Skin epidermis (tissue), 12 donors: ENCODE measurements around the gene PCDH15.
"Not testable (repeated sequence)": the region's sequence is repeated elsewhere in the genome, so short reads cannot be mapped to it uniquely, and the experiment has no call there.

Experiments used
- H3K27ac ChIP-seq, 21 experiments: fragments of 200-600 bp; sonication (generic) in 11 of 21; one replicate each; pipeline ENCODE4 v1.5.0; 2020; ENCODE audit warnings: mild to moderate bottlenecking in 3 of 21, inconsistent platforms in 2 of 21, moderate library complexity in 2 of 21
- H3K4me3 ChIP-seq, 7 experiments: fragments of 200-600 bp; sonication (generic) in 2 of 7; one replicate each; pipeline ENCODE4 v1.5.0; 2020; ENCODE audit warnings: inconsistent platforms in 2 of 7, mild to moderate bottlenecking in 2 of 7, moderate library complexity in 1 of 7

PCDH15 gene

GRCh38 chr10:54585572-54585971 lies 215.5 kb downstream of the PCDH15 start:
- no peak overlapping the region for H3K4me3 ChIP-seq
- no peak overlapping the region for H3K27ac ChIP-seq

- Histone ChIP-seq H3K4me3 (no peak overlapping the region), H3K27ac (no peak overlapping the region)
Measured at GRCh38 chr10:54577682-54578081, 223.3 kb downstream of the PCDH15 start.

GRCh38 chr10:54576541-54576940 lies 224.5 kb downstream of the PCDH15 start:
- no peak overlapping the region for H3K4me3 ChIP-seq
- no peak overlapping the region for H3K27ac ChIP-seq

GRCh38 chr10:54559498-54559897 lies 241.5 kb downstream of the PCDH15 start:
- Histone ChIP-seq H3K4me3 (no peak overlapping the region), H3K27ac (no peak overlapping the region)

GRCh38 chr10:54554028-54554427 lies 247.0 kb downstream of the PCDH15 start:
- Histone ChIP-seq H3K4me3 (no peak overlapping the region), H3K27ac (no peak overlapping the region)

GRCh38 chr10:54550016-54550415 lies 251.0 kb downstream of the PCDH15 start:
- Histone ChIP-seq H3K27ac (no peak overlapping the region), H3K4me3 (no peak overlapping the region)

- no peak overlapping the region for H3K27ac ChIP-seq
Measured at GRCh38 chr10:54531296-54531695, 269.7 kb downstream of the PCDH15 start.

GRCh38 chr10:54530299-54530698 lies 270.7 kb downstream of the PCDH15 start:
- Histone ChIP-seq H3K4me3 (no peak overlapping the region), H3K27ac (no peak overlapping the region)

More at GRCh38 chr10:54531296-54531695, 269.7 kb downstream of the PCDH15 start:
- H3K4me3 ChIP-seq, result no peak overlapping the region

- H3K4me3 ChIP-seq, result no peak overlapping the region
- no peak overlapping the region for H3K27ac ChIP-seq
Measured at GRCh38 chr10:54525816-54526215, 275.2 kb downstream of the PCDH15 start.

GRCh38 chr10:54515244-54515643 lies 285.8 kb downstream of the PCDH15 start:
- H3K4me3 ChIP-seq, H3K27ac ChIP-seq: not testable (repeated sequence)

- Histone ChIP-seq H3K27ac (no peak overlapping the region), H3K4me3 (no peak overlapping the region)
Measured at GRCh38 chr10:54503863-54504262, 297.2 kb downstream of the PCDH15 start.

- H3K27ac ChIP-seq, result no peak overlapping the region
Measured at GRCh38 chr10:54501929-54502328, 299.1 kb downstream of the PCDH15 start.

GRCh38 chr10:54496852-54497251 lies 304.2 kb downstream of the PCDH15 start:
- H3K27ac ChIP-seq, result no peak overlapping the region
- H3K4me3 ChIP-seq, result no peak overlapping the region

More at GRCh38 chr10:54501929-54502328, 299.1 kb downstream of the PCDH15 start:
- H3K4me3 ChIP-seq, result no peak overlapping the region

GRCh38 chr10:54487743-54488142 lies 313.3 kb downstream of the PCDH15 start:
- Histone ChIP-seq H3K4me3 (no peak overlapping the region), H3K27ac (no peak overlapping the region)

- Histone ChIP-seq H3K27ac (no peak overlapping the region), H3K4me3 (no peak overlapping the region)
Measured at GRCh38 chr10:54485971-54486370, 315.1 kb downstream of the PCDH15 start.

GRCh38 chr10:54484186-54484585 lies 316.8 kb downstream of the PCDH15 start:
- Histone ChIP-seq H3K27ac (no peak overlapping the region), H3K4me3 (no peak overlapping the region)

- no peak overlapping the region for H3K27ac ChIP-seq
- no peak overlapping the region for H3K4me3 ChIP-seq
Measured at GRCh38 chr10:54478601-54479000, 322.4 kb downstream of the PCDH15 start.

- H3K27ac ChIP-seq, result no peak overlapping the region
- no peak overlapping the region for H3K4me3 ChIP-seq
Measured at GRCh38 chr10:54477738-54478137, 323.3 kb downstream of the PCDH15 start.

GRCh38 chr10:54470324-54470631 lies 330.8 kb downstream of the PCDH15 start:
- Histone ChIP-seq H3K4me3 (no peak overlapping the region), H3K27ac (no peak overlapping the region)

- no peak overlapping the region for H3K4me3 ChIP-seq
- H3K27ac ChIP-seq, result no peak overlapping the region
Measured at GRCh38 chr10:54469587-54470323, 331.3 kb downstream of the PCDH15 start.

- Histone ChIP-seq H3K4me3 (no peak overlapping the region), H3K27ac (no peak overlapping the region)
Measured at GRCh38 chr10:54454271-54454670, 346.8 kb downstream of the PCDH15 start.

GRCh38 chr10:54449056-54449455 lies 352.0 kb downstream of the PCDH15 start:
- Histone ChIP-seq H3K27ac (no peak overlapping the region), H3K4me3 (no peak overlapping the region)
